NCI-H446 treated with DMSO at 0.1 percent for 48 hours (cell line): ENCODE measurements around the gene NCMAP.
"Not testable (repeated sequence)": the region's sequence is repeated elsewhere in the genome, so short reads cannot be mapped to it uniquely, and the experiment has no call there.

Experiments used
- DNase-seq: peaks from one replicate; lab custom pipeline; 2025; lab: John Stamatoyannopoulos, UW

NCMAP gene

GRCh38 chr1:24541711-24542346 is 14.1 kb upstream of the NCMAP start:
- DNase-seq = no peak

- no peak for DNase-seq
Observed at GRCh38 chr1:24544239-24544638, 11.6 kb upstream of the NCMAP start.

- no peak for DNase-seq
Observed at GRCh38 chr1:24545662-24546061, 10.2 kb upstream of the NCMAP start.

GRCh38 chr1:24547195-24547594 is 8.7 kb upstream of the NCMAP start:
- DNase-seq = no peak

GRCh38 chr1:24548070-24548469 is 7.8 kb upstream of the NCMAP start:
- DNase-seq = no peak

GRCh38 chr1:24549210-24549609 is 6.7 kb upstream of the NCMAP start:
- DNase-seq = not testable (repeated sequence)

GRCh38 chr1:24551290-24551959 is 4.5 kb upstream of the NCMAP start:
- no peak for DNase-seq

- DNase-seq = no peak
Observed at GRCh38 chr1:24551960-24552571, 3.8 kb upstream of the NCMAP start.

GRCh38 chr1:24553931-24554330 is 2.0 kb upstream of the NCMAP start:
- DNase-seq = no peak

- no peak for DNase-seq
Observed at GRCh38 chr1:24554714-24555113, 1.2 kb upstream of the NCMAP start.

- DNase-seq = no peak
Observed at GRCh38 chr1:24556414-24556795, 518 bp downstream of the NCMAP start.

GRCh38 chr1:24557220-24557619 is 1.3 kb downstream of the NCMAP start:
- DNase-seq = no peak

- DNase-seq = no peak
Observed at GRCh38 chr1:24557711-24558131, 1.8 kb downstream of the NCMAP start.

GRCh38 chr1:24558455-24558854 is 2.6 kb downstream of the NCMAP start:
- no peak for DNase-seq

- no peak for DNase-seq
Observed at GRCh38 chr1:24558902-24559791, 3.3 kb downstream of the NCMAP start.

GRCh38 chr1:24560361-24560760 is 4.5 kb downstream of the NCMAP start:
- no peak for DNase-seq

GRCh38 chr1:24562625-24563024 is 6.7 kb downstream of the NCMAP start:
- no peak for DNase-seq

- DNase-seq = no peak
Observed at GRCh38 chr1:24564695-24565094, 8.8 kb downstream of the NCMAP start.

GRCh38 chr1:24566236-24566867 is 10.5 kb downstream of the NCMAP start:
- DNase-seq = no peak

GRCh38 chr1:24567792-24568388 is 12.0 kb downstream of the NCMAP start:
- DNase-seq = no peak

GRCh38 chr1:24568475-24568874 is 12.6 kb downstream of the NCMAP start:
- DNase-seq = no peak
